Mononuclear cell (primary cell): ENCODE data around the gene EPC2. TPM values are rescaled to one million over a fixed set of nuclear protein-coding genes. Genes with fewer than 3 reads are reported as not detected.
"Not testable (repeated sequence)": the region's sequence is repeated elsewhere in the genome, so short reads cannot be mapped to it uniquely, and the experiment has no call there.

Source experiments
- H3K27me3 ChIP-seq: 2 replicates; pipeline ENCODE4 v1.6.0; 2011; ENCODE audit warnings: low read length, control low read depth; ENCODE audit not compliant: insufficient read depth
- H3K4me1 ChIP-seq: 2 replicates; pipeline ENCODE4 v1.5.1; 2011; ENCODE audit warnings: mild to moderate bottlenecking, low read length, control low read depth; ENCODE audit not compliant: insufficient read depth
- H3K4me3 ChIP-seq: 2 replicates; pipeline ENCODE4 v1.5.1; 2011; ENCODE audit warnings: mild to moderate bottlenecking, low read length, moderate library complexity
- H3K9me3 ChIP-seq: 2 replicates; pipeline ENCODE4 v1.5.1; 2011; ENCODE audit warnings: low read depth, mild to moderate bottlenecking, control low read depth, low read length
- total RNA-seq: library from RNA; depleted of rRNA; stranded (reverse); fragments of >200 nt; gene quantifications from one replicate; pipeline ENCODE4 v1.2.3, GENCODE V29; 2012

EPC2 gene
- total RNA-seq, 1 donor = 95.3 TPM

GRCh38 chr2:148650881-148651280, 6.3 kb downstream of the EPC2 start:
- H3K9me3 ChIP-seq = no peaks in the 10 kb centered on the region
- H3K4me3 ChIP-seq = no peak overlapping the region
- no peaks in the 10 kb centered on the region for H3K27me3 ChIP-seq
- H3K4me1 ChIP-seq = peaks cover 38% of the 10 kb centered on the region

GRCh38 chr2:148651972-148652371, 7.4 kb downstream of the EPC2 start:
- Histone ChIP-seq H3K9me3 (no peaks in the 10 kb centered on the region), H3K4me3 (no peak overlapping the region), H3K4me1 (peaks cover 34% of the 10 kb centered on the region), H3K27me3 (no peaks in the 10 kb centered on the region)

- Histone ChIP-seq H3K4me1 (peaks cover 37% of the 10 kb centered on the region), H3K4me3 (no peak overlapping the region), H3K27me3 (no peaks in the 10 kb centered on the region)
These were observed 8.9 kb downstream of the EPC2 start for GRCh38 chr2:148653437-148653836.

GRCh38 chr2:148654435-148654834, 9.9 kb downstream of the EPC2 start:
- Histone ChIP-seq H3K4me3 (no peak overlapping the region), H3K27me3 (no peaks in the 10 kb centered on the region), H3K9me3 (no peaks in the 10 kb centered on the region), H3K4me1 (peaks cover 42% of the 10 kb centered on the region)

More at GRCh38 chr2:148653437-148653836, 8.9 kb downstream of the EPC2 start:
- no peaks in the 10 kb centered on the region for H3K9me3 ChIP-seq

GRCh38 chr2:148656516-148656915, 12.0 kb downstream of the EPC2 start:
- Histone ChIP-seq H3K9me3 (no peaks in the 10 kb centered on the region), H3K4me1 (peaks cover 43% of the 10 kb centered on the region), H3K27me3 (no peaks in the 10 kb centered on the region), H3K4me3 (no peak overlapping the region)

GRCh38 chr2:148658807-148659722, 14.5 kb downstream of the EPC2 start:
- H3K27me3 ChIP-seq = no peaks in the 10 kb centered on the region
- no peaks in the 10 kb centered on the region for H3K9me3 ChIP-seq
- H3K4me3 ChIP-seq = no peak overlapping the region
- peaks cover 28% of the 10 kb centered on the region for H3K4me1 ChIP-seq

GRCh38 chr2:148660999-148661398, 16.4 kb downstream of the EPC2 start:
- peaks cover 24% of the 10 kb centered on the region for H3K4me1 ChIP-seq
- H3K9me3 ChIP-seq = no peaks in the 10 kb centered on the region
- H3K4me3 ChIP-seq = no peak overlapping the region

GRCh38 chr2:148662332-148662731, 17.8 kb downstream of the EPC2 start:
- not testable (repeated sequence) for H3K4me3 ChIP-seq, H3K27me3 ChIP-seq, H3K9me3 ChIP-seq
- H3K4me1 ChIP-seq = peaks cover 28% of the 10 kb centered on the region

More at GRCh38 chr2:148660999-148661398, 16.4 kb downstream of the EPC2 start:
- H3K27me3 ChIP-seq = no peaks in the 10 kb centered on the region

- H3K4me3 ChIP-seq = no peak overlapping the region
- H3K27me3 ChIP-seq = no peaks in the 10 kb centered on the region
- H3K9me3 ChIP-seq = no peaks in the 10 kb centered on the region
- peaks cover 24% of the 10 kb centered on the region for H3K4me1 ChIP-seq
These were observed 19.7 kb downstream of the EPC2 start for GRCh38 chr2:148664229-148664628.

GRCh38 chr2:148666555-148666954, 22.0 kb downstream of the EPC2 start:
- Histone ChIP-seq H3K4me3 (no peak overlapping the region), H3K27me3 (no peaks in the 10 kb centered on the region), H3K9me3 (no peaks in the 10 kb centered on the region), H3K4me1 (peaks cover 30% of the 10 kb centered on the region)

- Histone ChIP-seq H3K4me1 (peaks cover 30% of the 10 kb centered on the region), H3K4me3 (no peak overlapping the region), H3K9me3 (no peaks in the 10 kb centered on the region), H3K27me3 (no peaks in the 10 kb centered on the region)
These were observed 22.7 kb downstream of the EPC2 start for GRCh38 chr2:148667113-148667836.

- H3K4me1 ChIP-seq = peaks cover 38% of the 10 kb centered on the region
- no peaks in the 10 kb centered on the region for H3K27me3 ChIP-seq
- no peak overlapping the region for H3K4me3 ChIP-seq
- H3K9me3 ChIP-seq = no peaks in the 10 kb centered on the region
These were observed 26.2 kb downstream of the EPC2 start for GRCh38 chr2:148670773-148671172.

GRCh38 chr2:148674063-148675020, 29.8 kb downstream of the EPC2 start:
- Histone ChIP-seq H3K27me3 (no peaks in the 10 kb centered on the region), H3K4me3 (no peak overlapping the region), H3K9me3 (no peaks in the 10 kb centered on the region), H3K4me1 (peaks cover 20% of the 10 kb centered on the region)

GRCh38 chr2:148675708-148676107, 31.2 kb downstream of the EPC2 start:
- H3K4me3 ChIP-seq = no peak overlapping the region
- no peaks in the 10 kb centered on the region for H3K27me3 ChIP-seq
- no peaks in the 10 kb centered on the region for H3K9me3 ChIP-seq
- peaks cover 12% of the 10 kb centered on the region for H3K4me1 ChIP-seq
